Measurements from ENCODE around the gene PSMB2.

DNA sequence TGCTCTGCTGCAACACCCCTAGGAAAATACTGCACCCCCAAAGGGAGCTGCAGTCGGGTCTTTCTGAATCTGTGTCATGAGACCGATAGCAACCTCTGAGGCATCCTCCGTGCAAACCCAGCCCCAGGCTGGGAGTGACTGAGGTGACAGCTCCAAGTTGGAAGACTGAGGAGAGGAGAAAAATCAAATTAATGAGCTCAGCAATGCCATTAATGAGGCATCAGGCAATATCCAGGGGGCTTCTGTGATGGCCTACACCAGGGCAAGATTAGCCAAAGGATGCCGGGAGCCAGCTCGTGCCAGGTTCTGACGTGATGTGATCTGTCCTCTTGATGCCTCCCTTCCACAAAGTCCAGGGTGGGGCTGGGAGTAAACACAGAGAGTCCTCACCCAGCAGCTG lies 30.8 kb upstream of the PSMB2 start:
- TF ChIP-seq CTCF (tag by site-specific recombination; IDR thresholded peaks at IDR 0.05) (no peak), REST (tag by site-specific recombination; IDR thresholded peaks at IDR 0.05) (no peak), ZBTB11 (tag by site-specific recombination; conservative IDR thresholded peaks at IDR 0.05; ENCODE audit: low read depth) (no peak), ZNF202 (tag by site-specific recombination; IDR thresholded peaks at IDR 0.05; ENCODE audit: borderline replicate concordance) (no peak)

All from HEK293 (cell line).